Activated B cell treated with CpG ODN at 0.5 μM for 24 hours (primary cell): ENCODE data around the gene AOC3. TPM values are rescaled to one million over a fixed set of nuclear protein-coding genes. Genes with fewer than 3 reads are reported as not detected.
"Not testable (repeated sequence)": the region's sequence is repeated elsewhere in the genome, so short reads cannot be mapped to it uniquely, and the experiment has no call there.

Experiments
- ATAC-seq: fragments of 200-7000 bp; cut with Tn5 transposase; one replicate; pipeline ENCODE4 v1.10.0; 2021; ENCODE audit warnings: low read depth, mild to moderate bottlenecking, moderate library complexity
- CTCF ChIA-PET: fragments of 350-600 bp; sonication (Branson Sonifier 250); formaldehyde crosslinking; loops from one replicate; lab custom pipeline; 2021; ENCODE audit warnings: antibody characterized with exemption; lab: Charles Lee
- POLR2A ChIA-PET: fragments of 350-600 bp; sonication (Branson Sonifier 250); formaldehyde crosslinking; loops from one replicate; lab custom pipeline; 2021; ENCODE audit warnings: antibody characterized with exemption; lab: Charles Lee
- DNase-seq: peaks from one replicate; pipeline ENCODE4 v3.0.0; 2022
- H3K27ac Mint-ChIP-seq: one replicate; pipeline ENCODE4 v1.8.0; 2020; ENCODE audit warnings: mixed read lengths
- H3K27me3 Mint-ChIP-seq: one replicate; pipeline ENCODE4 v1.8.0; 2021; ENCODE audit warnings: mixed read lengths
- H3K36me3 Mint-ChIP-seq: one replicate; pipeline ENCODE4 v1.8.0; 2021; ENCODE audit warnings: low read depth, mixed read lengths
- H3K4me1 Mint-ChIP-seq: one replicate; pipeline ENCODE4 v1.8.0; 2021; ENCODE audit warnings: mixed read lengths
- H3K4me3 Mint-ChIP-seq: one replicate; pipeline ENCODE4 v1.8.0; 2020; ENCODE audit warnings: mild to moderate bottlenecking, mixed read lengths
- H3K9me3 Mint-ChIP-seq: one replicate; pipeline ENCODE4 v1.8.0; 2020; ENCODE audit warnings: mixed read lengths
- intact Hi-C: fragments of 100-400 bp; cut with micrococcal nuclease; formaldehyde crosslinking; loops from one replicate; pipeline ENCODE4 v1.15.1; 2024
- total RNA-seq: library from RNA; stranded (reverse); gene quantifications from 2 replicates; pipeline ENCODE4 v1.2.3, GENCODE V29; 2022
- TF ChIP-seq, protein P1 (sequence below): fragments of 200-600 bp; IDR thresholded peaks from one replicate; pipeline ENCODE4 v1.8.0; 2022; ENCODE audit warnings: antibody characterized with exemption, mild to moderate bottlenecking

Gene AOC3
- total RNA-seq, 1 donor from 2014 or later, result 1.4 TPM

DNA sequence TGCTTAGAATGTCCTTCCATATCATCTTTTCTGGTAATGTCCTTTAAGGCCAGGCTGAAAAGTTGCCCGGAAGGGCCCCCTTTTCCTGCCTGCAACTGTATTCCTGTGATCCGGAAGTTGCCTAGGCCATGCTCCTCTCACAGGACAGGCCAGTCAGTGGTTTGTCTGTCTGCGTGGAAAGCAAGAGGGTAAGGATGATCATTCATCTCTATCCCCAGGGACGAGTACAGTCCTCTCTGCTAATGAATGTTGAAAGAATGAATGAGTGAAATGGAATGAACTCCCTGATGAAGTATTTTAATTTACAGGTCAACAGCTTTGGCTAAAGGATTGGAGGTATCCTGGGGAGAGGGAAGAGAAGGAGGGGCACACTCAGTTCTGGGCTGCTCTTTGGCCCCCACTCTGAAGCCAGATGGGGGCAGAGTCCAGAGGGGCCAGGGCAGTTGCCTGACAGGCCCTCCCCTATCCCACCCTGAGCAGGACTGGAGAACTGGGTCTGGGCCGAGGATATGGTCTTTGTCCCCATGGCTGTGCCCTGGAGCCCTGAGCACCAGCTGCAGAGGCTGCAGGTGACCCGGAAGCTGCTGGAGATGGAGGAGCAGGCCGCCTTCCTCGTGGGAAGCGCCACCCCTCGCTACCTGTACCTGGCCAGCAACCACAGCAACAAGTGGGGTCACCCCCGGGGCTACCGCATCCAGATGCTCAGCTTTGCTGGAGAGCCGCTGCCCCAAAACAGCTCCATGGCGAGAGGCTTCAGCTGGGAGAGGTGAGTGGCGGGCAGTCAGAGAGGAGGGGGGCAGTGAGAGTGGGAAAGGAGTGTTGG lies 3.2 kb downstream of the AOC3 start:
- no peaks in the 10 kb centered on the region for H3K36me3 Mint-ChIP-seq
- no peak overlapping the region for H3K4me3 Mint-ChIP-seq
- H3K4me1 Mint-ChIP-seq, result no peaks in the 10 kb centered on the region
- H3K27me3 Mint-ChIP-seq, result peaks cover 5% of the 10 kb centered on the region
- ChIA-PET CTCF (no interaction called here), POLR2A (interaction anchor here (0.7 kb wide), 1 partner anchor 89 kb away, joined by 7 read pairs; no protein-coding TSS in a partner anchor)
- H3K27ac Mint-ChIP-seq, result no peak overlapping the region
- intact Hi-C loops, result no loop called here
- no peak for DNase-seq
- no peaks in the 10 kb centered on the region for H3K9me3 Mint-ChIP-seq
- TF ChIP-seq, protein P1, sequence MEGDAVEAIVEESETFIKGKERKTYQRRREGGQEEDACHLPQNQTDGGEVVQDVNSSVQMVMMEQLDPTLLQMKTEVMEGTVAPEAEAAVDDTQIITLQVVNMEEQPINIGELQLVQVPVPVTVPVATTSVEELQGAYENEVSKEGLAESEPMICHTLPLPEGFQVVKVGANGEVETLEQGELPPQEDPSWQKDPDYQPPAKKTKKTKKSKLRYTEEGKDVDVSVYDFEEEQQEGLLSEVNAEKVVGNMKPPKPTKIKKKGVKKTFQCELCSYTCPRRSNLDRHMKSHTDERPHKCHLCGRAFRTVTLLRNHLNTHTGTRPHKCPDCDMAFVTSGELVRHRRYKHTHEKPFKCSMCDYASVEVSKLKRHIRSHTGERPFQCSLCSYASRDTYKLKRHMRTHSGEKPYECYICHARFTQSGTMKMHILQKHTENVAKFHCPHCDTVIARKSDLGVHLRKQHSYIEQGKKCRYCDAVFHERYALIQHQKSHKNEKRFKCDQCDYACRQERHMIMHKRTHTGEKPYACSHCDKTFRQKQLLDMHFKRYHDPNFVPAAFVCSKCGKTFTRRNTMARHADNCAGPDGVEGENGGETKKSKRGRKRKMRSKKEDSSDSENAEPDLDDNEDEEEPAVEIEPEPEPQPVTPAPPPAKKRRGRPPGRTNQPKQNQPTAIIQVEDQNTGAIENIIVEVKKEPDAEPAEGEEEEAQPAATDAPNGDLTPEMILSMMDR, result no peak
- ATAC-seq, result no peak

DNA sequence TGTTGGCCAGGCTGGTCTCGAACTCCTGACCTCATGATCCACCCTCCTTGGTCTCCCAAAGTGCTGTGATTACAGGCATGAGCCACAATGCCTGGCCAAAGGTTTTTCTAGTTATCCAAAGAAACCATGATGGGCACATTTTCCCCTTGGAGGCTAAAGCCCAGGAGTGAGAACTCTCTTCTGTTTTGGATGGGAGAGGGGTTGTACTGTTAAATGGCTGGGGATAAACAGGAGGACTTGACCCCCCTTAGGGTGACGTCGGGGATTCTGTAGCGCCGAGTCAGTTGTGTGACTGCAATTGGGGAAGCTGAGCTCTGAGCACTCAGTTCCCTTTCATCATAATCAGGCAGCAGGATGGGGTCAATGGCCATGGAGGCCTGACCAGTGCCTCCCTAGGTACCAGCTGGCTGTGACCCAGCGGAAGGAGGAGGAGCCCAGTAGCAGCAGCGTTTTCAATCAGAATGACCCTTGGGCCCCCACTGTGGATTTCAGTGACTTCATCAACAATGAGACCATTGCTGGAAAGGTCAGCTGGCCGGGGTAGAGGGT lies 4.1 kb downstream of the AOC3 start:
- Mint-ChIP-seq H3K27ac (no peak overlapping the region), H3K36me3 (no peaks in the 10 kb centered on the region), H3K4me3 (no peak overlapping the region), H3K9me3 (no peaks in the 10 kb centered on the region), H3K27me3 (peaks cover 5% of the 10 kb centered on the region), H3K4me1 (no peaks in the 10 kb centered on the region)
- no peak for DNase-seq
- POLR2A ChIA-PET, result interaction anchor here (0.7 kb wide), 1 partner anchor 90 kb away, joined by 7 read pairs; no protein-coding TSS in a partner anchor
- intact Hi-C loops, result no loop called here
- ATAC-seq, result no peak
- CTCF ChIA-PET, result no interaction called here
- TF ChIP-seq, protein P1, result no peak

DNA sequence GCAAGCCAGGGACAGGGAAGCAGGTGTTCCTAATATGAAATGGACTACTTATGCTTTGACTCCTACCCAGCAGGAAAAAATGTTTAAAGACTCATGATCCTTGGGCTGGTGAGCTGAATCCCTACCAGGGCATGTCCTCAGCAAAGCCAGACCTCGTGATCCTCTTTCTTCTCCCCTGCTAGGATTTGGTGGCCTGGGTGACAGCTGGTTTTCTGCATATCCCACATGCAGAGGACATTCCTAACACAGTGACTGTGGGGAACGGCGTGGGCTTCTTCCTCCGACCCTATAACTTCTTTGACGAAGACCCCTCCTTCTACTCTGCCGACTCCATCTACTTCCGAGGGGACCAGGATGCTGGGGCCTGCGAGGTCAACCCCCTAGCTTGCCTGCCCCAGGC lies 5.1 kb downstream of the AOC3 start:
- intact Hi-C loops, H3K27me3 Mint-ChIP-seq, H3K36me3 Mint-ChIP-seq, POLR2A ChIA-PET, CTCF ChIA-PET, H3K9me3 Mint-ChIP-seq, H3K4me3 Mint-ChIP-seq, DNase-seq, H3K4me1 Mint-ChIP-seq, H3K27ac Mint-ChIP-seq, ATAC-seq: not testable (repeated sequence)

DNA sequence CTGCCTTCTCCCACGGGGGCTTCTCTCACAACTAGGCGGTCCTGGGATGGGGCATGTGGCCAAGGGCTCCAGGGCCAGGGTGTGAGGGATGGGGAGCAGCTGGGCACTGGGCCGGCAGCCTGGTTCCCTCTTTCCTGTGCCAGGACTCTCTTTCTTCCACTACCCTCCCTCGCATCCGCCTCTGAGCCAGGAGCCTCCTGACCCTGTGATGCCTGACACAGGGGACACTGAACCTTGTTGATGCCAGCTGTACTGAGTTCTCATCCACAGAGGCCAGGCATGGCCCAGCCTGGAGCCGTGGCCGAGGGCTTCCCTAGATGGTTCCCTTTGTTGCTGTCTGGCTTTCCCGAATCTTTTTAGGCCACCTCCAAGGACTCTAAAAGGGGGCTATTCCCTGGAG lies 5.5 kb downstream of the AOC3 start:
- H3K4me1 Mint-ChIP-seq, H3K27me3 Mint-ChIP-seq, ATAC-seq, H3K4me3 Mint-ChIP-seq, H3K27ac Mint-ChIP-seq, CTCF ChIA-PET, H3K9me3 Mint-ChIP-seq, POLR2A ChIA-PET, intact Hi-C loops, DNase-seq, H3K36me3 Mint-ChIP-seq: not testable (repeated sequence)

DNA sequence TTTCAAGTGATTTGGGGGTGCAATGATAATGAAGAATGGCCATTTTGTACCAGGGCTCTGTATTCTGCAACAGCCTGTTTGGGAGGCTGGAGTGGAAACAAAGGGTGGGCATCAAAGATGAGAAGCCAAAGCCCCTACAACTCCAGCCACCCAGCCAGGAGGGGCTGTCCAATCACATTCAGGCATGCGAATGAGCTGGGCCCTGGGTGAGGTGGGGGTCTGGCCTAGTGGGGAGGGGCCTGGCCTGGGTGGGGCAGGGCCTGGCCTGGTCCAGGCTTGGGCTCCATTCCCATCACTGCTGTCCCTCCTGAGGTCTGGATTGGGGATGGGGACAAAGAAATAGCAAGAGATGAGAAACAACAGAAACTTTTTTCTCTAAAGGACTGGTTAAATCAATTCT lies 6.4 kb downstream of the AOC3 start:
- no peaks in the 10 kb centered on the region for H3K36me3 Mint-ChIP-seq
- DNase-seq (no peak), ATAC-seq (no peak)
- no peaks in the 10 kb centered on the region for H3K4me1 Mint-ChIP-seq
- intact Hi-C loops, result no loop called here
- H3K9me3 Mint-ChIP-seq, result no peaks in the 10 kb centered on the region
- no peak overlapping the region for H3K4me3 Mint-ChIP-seq
- no peak overlapping the region for H3K27ac Mint-ChIP-seq
- ChIA-PET CTCF (no interaction called here), POLR2A (interaction anchor here (0.6 kb wide), 1 partner anchor 164 kb away, joined by 4 read pairs; no protein-coding TSS in a partner anchor)
- H3K27me3 Mint-ChIP-seq, result peaks cover 5% of the 10 kb centered on the region
- TF ChIP-seq, protein P1, result no peak

DNA sequence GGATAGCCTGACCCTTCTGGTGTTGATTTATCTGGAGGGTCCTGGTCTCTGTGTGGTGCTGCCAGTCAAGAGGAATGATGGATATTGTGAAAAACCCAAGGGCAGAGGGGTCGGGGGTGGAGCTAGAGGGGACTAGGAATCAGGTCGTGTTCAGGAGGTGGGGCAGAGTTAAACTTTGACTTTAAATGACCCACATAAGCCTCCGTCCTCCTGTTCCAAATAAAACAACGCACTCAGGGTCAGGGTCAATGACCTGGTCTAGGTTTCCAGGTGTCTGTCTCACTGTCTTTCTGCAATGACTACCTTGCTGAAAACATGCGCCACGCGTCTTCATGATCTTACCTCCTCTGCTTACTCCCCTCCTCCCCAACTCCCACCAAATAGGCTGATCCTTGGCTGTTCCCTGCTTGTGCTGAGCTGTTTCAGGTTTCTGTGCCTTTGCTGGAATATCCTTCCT lies 14.7 kb downstream of the AOC3 start:
- no peak overlapping the region for H3K27ac Mint-ChIP-seq
- TF ChIP-seq, protein P1, result no peak
- POLR2A ChIA-PET, result no interaction called here
- no peak overlapping the region for H3K4me3 Mint-ChIP-seq
- CTCF ChIA-PET, result no interaction called here
- ATAC-seq, result no peak
- intact Hi-C loops, result no loop called here
- no peak for DNase-seq
- H3K4me1 Mint-ChIP-seq, result no peaks in the 10 kb centered on the region
- H3K9me3 Mint-ChIP-seq, result peaks cover 2% of the 10 kb centered on the region
- H3K27me3 Mint-ChIP-seq, result peaks cover 12% of the 10 kb centered on the region
- H3K36me3 Mint-ChIP-seq, result no peaks in the 10 kb centered on the region
